ENCODE measurements around the gene EFCAB14. TPM values are rescaled to one million over a fixed set of nuclear protein-coding genes. Genes with fewer than 3 reads are reported as not detected.
"Not testable (repeated sequence)": the region's sequence is repeated elsewhere in the genome, so short reads cannot be mapped to it uniquely, and the experiment has no call there.

The EFCAB14 gene
- total RNA-seq, 1 donor from 2014 or later, result 70.4 TPM

DNA sequence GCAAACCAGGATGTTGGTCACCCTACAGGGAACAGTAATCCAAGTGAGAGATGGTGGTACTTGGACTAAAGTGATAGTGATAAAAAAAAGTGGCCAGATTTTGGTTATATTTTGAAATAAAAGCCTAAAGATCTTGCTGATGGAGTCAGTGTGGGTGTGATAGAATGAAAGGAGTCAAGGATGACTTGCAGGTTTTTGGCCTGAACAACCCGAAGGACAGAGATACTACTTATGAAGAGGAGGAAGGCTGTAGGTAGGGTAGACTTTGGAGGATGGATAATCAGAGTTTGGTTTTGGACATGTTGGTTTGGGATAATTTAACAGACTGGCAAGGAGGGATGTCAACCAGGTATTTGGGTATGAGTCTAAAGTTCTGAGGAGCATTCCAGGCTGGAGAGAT is 48.8 kb downstream of the EFCAB14 start:
- intact Hi-C loops (cut with micrococcal nuclease), result no loop called here
- H3K27me3 Mint-ChIP-seq, result no peaks in the 10 kb centered on the region
- H3K27ac Mint-ChIP-seq, result no peak overlapping the region
- peaks cover 10% of the 10 kb centered on the region for H3K36me3 Mint-ChIP-seq (ENCODE audit: low read depth)
- H3K4me1 Mint-ChIP-seq, result peaks cover 25% of the 10 kb centered on the region
- no peaks in the 10 kb centered on the region for H3K9me3 Mint-ChIP-seq
- no peak overlapping the region for H3K4me3 Mint-ChIP-seq
- peak; percentile 47 for DNase-seq

GRCh38 chr1:46667782-46668760 is 50.8 kb downstream of the EFCAB14 start, which contains the start of gene ATPAF1:
Gene ATPAF1 (minus strand): TSS chr1:46668364. CDS start chr1:46668322, 42 bp downstream.
- no peaks in the 10 kb centered on the region for H3K27me3 Mint-ChIP-seq
- peak within 1 kb of the TSS; percentile 88 for H3K4me3 Mint-ChIP-seq
- no peaks in the 10 kb centered on the region for H3K9me3 Mint-ChIP-seq

GRCh38 chr1:46665983-46666382 is 52.9 kb downstream of the EFCAB14 start:
- H3K36me3 Mint-ChIP-seq (ENCODE audit: low read depth), result peaks cover 17% of the 10 kb centered on the region
- H3K4me1 Mint-ChIP-seq, result peaks cover 16% of the 10 kb centered on the region
- H3K4me3 Mint-ChIP-seq, result peak overlapping the region; percentile 88
- intact Hi-C loops (cut with micrococcal nuclease), result no loop called here
- DNase-seq, result no peak
- no peaks in the 10 kb centered on the region for H3K27me3 Mint-ChIP-seq
- no peak overlapping the region for H3K27ac Mint-ChIP-seq
- H3K9me3 Mint-ChIP-seq, result no peaks in the 10 kb centered on the region

More at GRCh38 chr1:46667782-46668760, 50.8 kb downstream of the EFCAB14 start, which contains the start of gene ATPAF1:
- Mint-ChIP-seq H3K36me3 (ENCODE audit: low read depth) (peaks cover 15% of the 10 kb centered on the region), H3K27ac (peak within 1 kb of the TSS; percentile 59), H3K4me1 (peaks cover 18% of the 10 kb centered on the region)
- intact Hi-C loops (cut with micrococcal nuclease), result loop anchor here (1.0 to 2.0 kb wide), 3 partner anchors 21 to 51 kb away; partner anchors contain the start of genes EFCAB14 and MOB3C
- DNase-seq, result peak; percentile 90

DNA sequence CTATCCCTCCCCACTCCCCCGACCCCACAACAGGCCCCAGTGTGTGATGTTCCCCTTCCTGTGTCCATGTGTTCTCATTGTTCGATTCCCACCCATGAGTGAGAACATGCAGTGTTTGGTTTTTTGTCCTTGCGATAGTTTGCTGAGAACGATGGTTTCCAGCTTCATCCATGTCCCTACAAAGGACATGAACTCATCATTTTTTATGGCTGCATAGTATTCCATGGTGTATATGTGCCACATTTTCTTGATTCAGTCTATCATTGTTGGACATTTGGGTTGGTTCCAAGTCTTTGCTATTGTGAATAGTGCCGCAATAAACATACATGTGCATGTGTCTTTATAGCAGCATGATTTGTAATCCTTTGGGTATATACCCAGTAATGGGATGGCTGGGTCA is 56.0 kb downstream of the EFCAB14 start:
- intact Hi-C loops (cut with micrococcal nuclease); H3K9me3 Mint-ChIP-seq; H3K27ac Mint-ChIP-seq; DNase-seq; H3K4me3 Mint-ChIP-seq; H3K27me3 Mint-ChIP-seq: not testable (repeated sequence)
- peaks cover 25% of the 10 kb centered on the region for H3K4me1 Mint-ChIP-seq
- H3K36me3 Mint-ChIP-seq (ENCODE audit: low read depth), result peaks cover 22% of the 10 kb centered on the region

GRCh38 chr1:46660116-46660515 is 58.8 kb downstream of the EFCAB14 start:
- H3K27me3 Mint-ChIP-seq; H3K4me3 Mint-ChIP-seq; intact Hi-C loops (cut with micrococcal nuclease); H3K9me3 Mint-ChIP-seq; H3K27ac Mint-ChIP-seq; DNase-seq: not testable (repeated sequence)
- H3K4me1 Mint-ChIP-seq, result peaks cover 13% of the 10 kb centered on the region
- peaks cover 39% of the 10 kb centered on the region for H3K36me3 Mint-ChIP-seq (ENCODE audit: low read depth)

DNA sequence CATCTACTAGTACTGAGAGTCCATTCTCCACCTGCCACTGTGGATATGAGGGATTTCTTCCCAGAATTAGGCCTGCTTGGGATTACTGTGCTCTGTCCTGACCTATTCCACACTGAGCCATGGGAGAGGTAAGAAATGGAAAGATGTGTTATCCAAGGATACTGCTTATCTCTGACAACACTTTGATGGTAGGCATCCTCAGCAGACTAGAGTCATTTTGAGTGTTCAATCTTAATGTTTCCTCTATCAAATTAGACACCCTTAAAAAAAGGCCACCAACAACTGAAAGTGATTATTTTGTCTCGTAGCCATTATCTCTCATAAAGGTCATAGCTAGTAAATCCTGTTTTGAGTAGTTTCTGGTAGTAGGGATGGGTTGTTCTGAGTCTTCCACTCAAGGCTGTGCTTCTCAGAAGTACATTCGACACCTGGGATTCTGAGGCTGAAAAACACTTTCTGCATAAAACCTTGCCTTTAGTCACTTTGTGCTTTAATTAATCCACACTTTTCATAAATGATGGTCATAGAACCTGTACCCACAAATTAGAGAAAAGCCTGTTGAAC is 59.5 kb downstream of the EFCAB14 start:
- Mint-ChIP-seq H3K27me3 (no peaks in the 10 kb centered on the region), H3K9me3 (peaks cover 6% of the 10 kb centered on the region), H3K27ac (no peak overlapping the region), H3K4me3 (no peak overlapping the region), H3K4me1 (peaks cover 11% of the 10 kb centered on the region), H3K36me3 (ENCODE audit: low read depth) (peaks cover 39% of the 10 kb centered on the region)
- intact Hi-C loops (cut with micrococcal nuclease), result no loop called here
- no peak for DNase-seq

- peaks cover 22% of the 10 kb centered on the region for H3K4me1 Mint-ChIP-seq
- peaks cover 6% of the 10 kb centered on the region for H3K9me3 Mint-ChIP-seq
- peaks cover 40% of the 10 kb centered on the region for H3K36me3 Mint-ChIP-seq (ENCODE audit: low read depth)
- H3K4me3 Mint-ChIP-seq, result no peak overlapping the region
- intact Hi-C loops (cut with micrococcal nuclease), result no loop called here
- DNase-seq, result no peak
- no peaks in the 10 kb centered on the region for H3K27me3 Mint-ChIP-seq
- peak overlapping the region; percentile 23 for H3K27ac Mint-ChIP-seq
Observed at GRCh38 chr1:46657775-46658174, 61.1 kb downstream of the EFCAB14 start.

GRCh38 chr1:46656643-46657042 is 62.3 kb downstream of the EFCAB14 start:
- Mint-ChIP-seq H3K9me3 (peaks cover 6% of the 10 kb centered on the region), H3K4me1 (peaks cover 23% of the 10 kb centered on the region), H3K27me3 (no peaks in the 10 kb centered on the region), H3K4me3 (no peak overlapping the region), H3K36me3 (ENCODE audit: low read depth) (peaks cover 47% of the 10 kb centered on the region), H3K27ac (no peak overlapping the region)
- DNase-seq, result no peak
- intact Hi-C loops (cut with micrococcal nuclease), result no loop called here

GRCh38 chr1:46655848-46656247 is 63.1 kb downstream of the EFCAB14 start:
- Mint-ChIP-seq H3K4me3 (no peak overlapping the region), H3K4me1 (peaks cover 23% of the 10 kb centered on the region), H3K27ac (no peak overlapping the region), H3K27me3 (no peaks in the 10 kb centered on the region), H3K9me3 (peaks cover 6% of the 10 kb centered on the region), H3K36me3 (ENCODE audit: low read depth) (peaks cover 52% of the 10 kb centered on the region)
- no peak for DNase-seq
- intact Hi-C loops (cut with micrococcal nuclease), result no loop called here

DNA sequence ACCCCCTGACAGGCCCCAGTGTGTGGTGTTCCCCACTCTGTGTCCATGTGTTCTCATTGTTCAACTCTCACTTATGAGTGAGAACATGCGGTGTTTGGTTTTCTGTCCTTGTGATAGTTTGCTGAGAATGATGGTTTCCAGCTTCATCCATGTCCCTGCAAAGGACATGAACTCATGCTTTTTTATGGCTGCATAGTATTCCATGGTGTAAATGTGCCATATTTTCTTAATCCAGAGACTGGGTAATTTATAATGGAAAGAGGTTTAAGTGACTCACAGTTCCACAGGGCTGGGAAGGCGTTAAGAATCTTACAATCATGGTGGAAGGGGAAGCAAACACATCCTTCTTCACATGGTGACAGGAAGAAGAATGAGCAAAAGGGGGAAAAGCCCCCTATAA is 64.2 kb downstream of the EFCAB14 start:
- Mint-ChIP-seq H3K36me3 (ENCODE audit: low read depth) (peaks cover 63% of the 10 kb centered on the region), H3K27ac (peak overlapping the region; percentile 15), H3K9me3 (peaks cover 15% of the 10 kb centered on the region), H3K4me1 (peaks cover 17% of the 10 kb centered on the region)
- DNase-seq; intact Hi-C loops (cut with micrococcal nuclease); H3K4me3 Mint-ChIP-seq; H3K27me3 Mint-ChIP-seq: not testable (repeated sequence)

GRCh38 chr1:46654012-46654411 is 64.9 kb downstream of the EFCAB14 start:
- peaks cover 15% of the 10 kb centered on the region for H3K4me1 Mint-ChIP-seq
- intact Hi-C loops (cut with micrococcal nuclease), result no loop called here
- H3K36me3 Mint-ChIP-seq (ENCODE audit: low read depth), result peaks cover 65% of the 10 kb centered on the region
- H3K27me3 Mint-ChIP-seq, result no peaks in the 10 kb centered on the region
- H3K9me3 Mint-ChIP-seq, result peaks cover 15% of the 10 kb centered on the region
- no peak for DNase-seq
- peak overlapping the region; percentile 41 for H3K27ac Mint-ChIP-seq
- H3K4me3 Mint-ChIP-seq, result no peak overlapping the region

DNA sequence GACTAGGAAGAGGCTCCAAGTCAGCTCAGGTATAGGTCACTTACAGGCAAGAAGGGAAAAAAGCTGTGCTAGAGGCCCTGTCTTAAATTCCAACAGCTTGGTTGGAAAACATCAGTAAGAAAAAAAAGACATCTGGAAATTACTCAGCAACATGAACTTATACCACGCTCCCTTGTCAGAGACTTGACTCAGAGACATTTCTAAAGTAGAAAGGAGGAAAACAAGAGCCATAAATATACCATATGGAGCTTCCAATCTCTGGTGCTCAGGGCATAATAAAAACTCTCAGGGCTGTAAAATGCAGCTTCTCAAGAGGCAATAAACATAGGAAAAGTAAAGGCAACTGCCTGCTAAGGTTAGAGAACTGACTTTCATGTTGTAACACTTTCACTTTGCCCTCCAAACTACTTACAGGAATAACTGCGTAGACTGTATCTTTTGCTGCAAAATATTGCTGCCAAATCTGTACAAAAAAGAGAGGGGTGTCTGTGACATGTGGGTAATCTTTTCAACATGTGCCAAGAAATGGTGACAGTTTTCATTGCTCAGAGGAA is 65.4 kb downstream of the EFCAB14 start:
- intact Hi-C loops (cut with micrococcal nuclease), result no loop called here
- no peak for DNase-seq
- peaks cover 15% of the 10 kb centered on the region for H3K9me3 Mint-ChIP-seq
- peaks cover 15% of the 10 kb centered on the region for H3K4me1 Mint-ChIP-seq
- peaks cover 69% of the 10 kb centered on the region for H3K36me3 Mint-ChIP-seq (ENCODE audit: low read depth)
- H3K27ac Mint-ChIP-seq, result peak overlapping the region; percentile 31
- no peaks in the 10 kb centered on the region for H3K27me3 Mint-ChIP-seq
- no peak overlapping the region for H3K4me3 Mint-ChIP-seq

GRCh38 chr1:46652321-46653100 is 66.4 kb downstream of the EFCAB14 start:
- Mint-ChIP-seq H3K4me3 (no peak overlapping the region), H3K4me1 (peaks cover 13% of the 10 kb centered on the region), H3K36me3 (ENCODE audit: low read depth) (peaks cover 70% of the 10 kb centered on the region), H3K27ac (peak overlapping the region; percentile 40), H3K9me3 (peaks cover 15% of the 10 kb centered on the region), H3K27me3 (no peaks in the 10 kb centered on the region)
- DNase-seq, result no peak
- intact Hi-C loops (cut with micrococcal nuclease), result no loop called here
